ENCODE results near the gene HINT2.

Gene HINT2

DNA sequence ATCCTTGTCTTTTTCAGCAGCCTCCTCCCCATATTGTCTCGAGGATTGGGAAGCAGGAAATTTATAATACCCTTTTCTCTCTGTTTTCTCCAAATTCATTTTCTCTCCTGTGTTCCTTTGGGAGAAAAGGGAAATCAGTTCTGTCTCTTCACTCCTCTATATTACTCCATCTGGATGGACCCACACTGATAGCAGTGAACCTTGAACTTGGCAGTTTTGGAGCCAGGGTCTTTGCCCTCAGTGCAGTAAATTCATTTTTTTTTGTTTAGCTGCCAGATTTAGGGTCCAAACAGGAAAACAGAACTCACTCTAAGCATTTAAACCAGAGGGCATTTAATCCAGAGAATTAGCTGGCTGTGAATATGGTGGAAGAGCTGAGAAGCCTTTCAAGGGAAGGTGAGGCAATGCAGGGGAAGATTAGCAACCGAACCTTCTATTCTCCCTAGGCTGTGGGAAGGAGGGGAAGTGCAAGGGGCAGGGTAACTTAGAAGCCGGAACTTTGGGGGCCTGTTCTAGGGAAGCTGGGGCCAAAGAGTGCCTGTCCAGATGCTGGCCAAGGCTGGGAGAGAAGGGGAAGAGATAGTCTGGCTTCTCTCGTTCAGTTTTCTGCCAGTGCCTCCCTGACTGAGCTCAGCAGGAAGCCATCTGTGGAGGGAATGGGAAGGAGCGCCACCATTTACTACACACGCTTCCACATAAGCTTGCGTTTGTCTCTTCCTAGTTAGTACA lies 39.8 kb downstream of the HINT2 start:
- no peak for DNase-seq

DNA sequence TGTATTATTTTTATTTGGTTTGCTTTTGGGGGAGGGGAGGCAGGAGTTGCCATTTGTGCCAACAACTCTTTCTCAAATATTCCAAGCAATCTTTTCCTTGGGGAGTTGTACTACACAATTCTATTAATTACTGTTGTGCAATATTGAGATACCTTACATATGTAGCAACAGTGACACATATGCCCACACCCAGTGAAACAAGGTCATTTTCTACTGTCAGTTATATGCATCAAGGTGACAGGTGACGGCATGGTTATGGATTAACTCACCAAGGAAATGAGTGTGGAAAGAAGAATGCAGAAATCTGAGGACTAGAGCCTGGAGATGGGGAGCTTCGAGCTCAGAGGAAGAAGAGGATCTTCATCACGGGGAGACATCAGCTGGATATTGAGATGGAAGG lies 42.9 kb downstream of the HINT2 start:
- DNase-seq, result no peak

DNA sequence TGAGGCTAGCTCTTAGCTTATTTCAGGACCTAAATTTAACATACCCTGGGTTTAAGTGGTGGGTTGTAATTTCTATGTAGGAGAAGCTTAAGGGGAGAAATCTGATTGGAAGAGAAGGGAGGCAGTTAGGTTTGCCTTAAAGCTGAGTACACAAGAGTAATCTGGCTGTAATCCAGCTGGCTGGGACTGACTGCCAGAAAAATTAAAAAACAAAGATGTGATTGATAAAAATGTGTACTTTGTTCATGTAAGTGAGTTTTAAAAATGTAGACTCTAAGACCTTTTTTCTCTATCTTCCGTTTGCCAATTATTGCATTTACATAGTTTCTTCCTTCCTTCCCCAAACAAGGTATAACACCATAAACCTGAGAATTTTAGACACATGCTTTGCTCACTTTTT lies 43.3 kb downstream of the HINT2 start:
- no peak for DNase-seq

DNA sequence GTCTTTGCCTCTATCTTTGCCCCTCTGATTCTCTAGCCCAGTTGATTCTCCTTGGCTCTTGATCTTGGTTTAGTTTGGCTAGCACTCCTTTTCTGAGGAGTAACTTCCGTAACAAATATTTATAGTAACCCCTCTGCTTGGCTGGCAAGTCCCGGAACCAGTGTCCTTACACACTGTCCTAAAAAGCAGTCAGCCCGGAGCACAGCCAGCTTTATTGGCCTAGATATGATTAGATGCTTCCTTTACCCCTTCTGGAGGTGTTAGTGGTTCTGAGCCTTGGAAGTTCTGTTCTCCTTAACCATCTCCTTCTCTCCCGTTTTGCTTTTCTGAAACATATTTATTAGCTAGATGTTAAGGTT lies 43.8 kb downstream of the HINT2 start:
- no peak for DNase-seq

DNA sequence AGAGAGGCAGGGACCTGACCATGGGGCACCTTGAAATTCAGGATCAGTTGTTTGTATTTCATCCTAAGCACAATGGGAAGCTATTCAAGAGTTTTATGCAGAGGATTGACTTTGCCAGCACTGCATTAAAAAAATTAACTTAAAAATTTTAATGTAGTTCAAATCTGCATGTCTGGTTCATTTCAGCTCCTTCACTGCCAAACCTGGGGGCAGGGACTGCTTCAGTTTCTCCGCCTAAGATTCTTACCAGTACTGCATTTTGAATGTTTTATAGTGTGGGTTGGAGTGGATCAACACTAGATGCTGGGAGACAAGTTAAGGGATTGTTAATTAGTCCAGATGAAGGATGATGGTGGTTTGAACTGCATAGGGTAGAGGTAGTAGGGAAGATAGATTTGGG lies 45.1 kb downstream of the HINT2 start:
- no peak for DNase-seq

DNA sequence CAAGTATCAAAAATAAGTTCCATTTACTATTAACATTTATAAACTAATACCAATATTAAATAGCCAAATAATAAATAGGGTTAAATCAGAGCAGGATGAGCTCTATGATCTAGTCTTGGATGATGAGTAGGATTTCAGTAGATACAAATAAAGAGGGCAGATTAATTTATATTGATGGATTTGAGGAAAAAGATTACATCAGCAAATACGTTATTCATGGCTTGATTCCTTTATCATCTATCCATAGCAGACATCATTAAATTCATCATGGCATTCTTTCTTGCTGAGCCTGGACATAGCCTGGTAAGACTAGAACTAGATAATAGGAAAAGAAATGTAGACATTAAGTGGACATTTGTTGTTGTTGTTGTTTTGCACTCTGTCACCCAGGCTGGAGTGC lies 47.4 kb downstream of the HINT2 start:
- no peak for DNase-seq

DNA sequence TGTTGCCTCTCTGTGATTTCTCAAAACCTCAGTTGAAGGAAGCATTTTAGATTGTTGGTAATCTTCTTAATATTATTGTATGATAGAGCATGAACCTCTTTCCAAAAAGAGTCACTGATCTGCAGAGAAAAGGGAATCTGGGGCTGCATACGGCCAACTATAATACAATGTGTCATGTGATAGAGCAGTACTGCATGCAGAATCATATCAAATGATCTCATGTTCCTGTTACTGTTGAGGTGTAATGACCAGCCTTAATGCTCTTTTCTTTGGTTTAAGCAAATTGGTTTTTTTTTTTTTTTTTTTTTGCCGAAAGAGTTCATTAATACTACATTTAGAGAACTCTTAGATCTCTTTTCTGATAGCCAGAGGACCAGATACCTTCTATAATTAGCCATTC lies 47.8 kb downstream of the HINT2 start:
- DNase-seq, result no peak

DNA sequence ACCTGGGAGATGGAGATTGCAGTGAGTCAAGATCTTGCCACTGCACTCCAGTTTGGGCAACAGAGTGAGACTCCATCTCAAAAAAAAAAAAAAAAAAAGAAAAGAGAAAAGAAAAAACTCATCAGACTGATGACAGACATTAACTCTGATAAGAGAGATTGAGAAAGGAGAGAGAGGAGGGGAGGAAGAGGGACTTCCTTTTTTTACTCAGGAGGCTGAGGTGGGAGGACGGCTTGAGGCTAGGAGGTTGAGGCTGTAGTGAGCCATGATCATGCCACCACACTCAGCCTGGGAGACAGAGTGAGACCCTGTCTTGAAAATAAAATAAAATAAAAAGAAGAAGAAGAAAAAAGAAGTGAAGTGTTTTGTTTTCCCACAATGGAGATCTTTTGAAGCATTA lies 51.0 kb downstream of the HINT2 start:
- DNase-seq, result no peak

DNA sequence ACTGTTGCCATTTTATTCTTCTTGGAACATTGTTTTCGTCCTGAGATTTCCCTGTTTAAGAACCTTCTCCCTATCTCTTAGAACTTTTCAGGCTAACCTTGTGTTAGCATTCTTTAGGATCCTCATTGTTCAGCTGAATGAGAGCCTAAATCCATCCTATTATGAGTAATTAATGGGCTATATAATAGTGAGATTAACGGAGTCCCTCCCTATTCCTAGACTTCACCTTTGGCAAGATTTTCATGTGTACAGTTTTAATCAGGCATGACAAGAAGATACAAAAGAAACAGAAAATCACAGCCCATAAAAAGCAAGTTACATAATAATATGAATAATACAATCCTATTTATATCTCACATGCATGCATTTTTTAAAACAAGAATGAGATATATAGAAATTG lies 51.7 kb downstream of the HINT2 start:
- no peak for DNase-seq

Data from fibroblast of skin of right quadriceps (primary cell).